GM23248 (cell line): ENCODE measurements around the gene ACSF3. TPM values are rescaled to one million over a fixed set of nuclear protein-coding genes. Genes with fewer than 3 reads are reported as not detected.

Source experiments
- DNase-seq: peaks from one replicate; pipeline ENCODE4 v3.0.0-alpha.2; 2015
- H2AFZ ChIP-seq: fragments of 200-600 bp; sonication (generic); 2 replicates; pipeline ENCODE4 v1.6.1; 2016; ENCODE audit warnings: antibody characterized with exemption
- H3F3A ChIP-seq: fragments of 200-600 bp; sonication (generic); 2 replicates; pipeline ENCODE4 v1.6.1; 2016; ENCODE audit warnings: mild to moderate bottlenecking, antibody characterized with exemption, mixed run types; ENCODE audit not compliant: insufficient read depth
- H3K27ac ChIP-seq: fragments of 200-600 bp; sonication (generic); 2 replicates; pipeline ENCODE4 v1.5.1; 2016; ENCODE audit warnings: mild to moderate bottlenecking
- H3K27me3 ChIP-seq: fragments of 200-600 bp; sonication (generic); replicated peaks from 2 replicates; pipeline ENCODE4 v1.6.1; 2016; ENCODE audit warnings: mild to moderate bottlenecking; ENCODE audit not compliant: insufficient read depth
- H3K36me3 ChIP-seq: fragments of 200-600 bp; sonication (generic); 2 replicates; pipeline ENCODE4 v1.6.1; 2016; ENCODE audit warnings: low read depth, mild to moderate bottlenecking
- H3K4me1 ChIP-seq: fragments of 200-600 bp; sonication (generic); 2 replicates; pipeline ENCODE4 v1.6.1; 2016; ENCODE audit warnings: mild to moderate bottlenecking; ENCODE audit not compliant: insufficient read depth
- H3K4me2 ChIP-seq: fragments of 200-600 bp; sonication (generic); one replicate; pipeline ENCODE4 v1.6.1; 2016; ENCODE audit warnings: mild to moderate bottlenecking; ENCODE audit not compliant: unreplicated experiment
- H3K4me3 ChIP-seq: fragments of 200-600 bp; sonication (generic); 2 replicates; pipeline ENCODE4 v1.5.1; 2016; ENCODE audit warnings: mild to moderate bottlenecking
- H3K79me2 ChIP-seq: fragments of 200-600 bp; sonication (generic); 2 replicates; pipeline ENCODE4 v1.6.1; 2016; ENCODE audit warnings: mild to moderate bottlenecking; ENCODE audit not compliant: insufficient read depth
- H3K9ac ChIP-seq: fragments of 200-600 bp; sonication (generic); 2 replicates; pipeline ENCODE4 v1.6.1; 2016; ENCODE audit warnings: mild to moderate bottlenecking
- H3K9me2 ChIP-seq: fragments of 200-600 bp; sonication (generic); 2 replicates; pipeline ENCODE4 v1.6.1; 2016; ENCODE audit warnings: mixed run types, mild to moderate bottlenecking, moderate library complexity; ENCODE audit not compliant: insufficient read depth
- H3K9me3 ChIP-seq: fragments of 200-600 bp; sonication (generic); one replicate; pipeline ENCODE4 v1.6.1; 2017; ENCODE audit warnings: low read depth
- H4K20me1 ChIP-seq: fragments of 200-600 bp; sonication (generic); 2 replicates; pipeline ENCODE4 v1.6.0; 2016; ENCODE audit not compliant: insufficient read depth
- EZH2 ChIP-seq: fragments of 200-600 bp; sonication (generic); IDR thresholded peaks from 2 replicates; pipeline ENCODE4 v1.6.1; 2018; ENCODE audit warnings: antibody characterized with exemption, mild to moderate bottlenecking; ENCODE audit not compliant: insufficient read depth, poor library complexity, severe bottlenecking
- EZH2phosphoT487 ChIP-seq: fragments of 200-600 bp; sonication (generic); IDR thresholded peaks from 2 replicates; pipeline ENCODE4 v1.6.1; 2018; ENCODE audit warnings: antibody characterized with exemption, moderate library complexity, mild to moderate bottlenecking, low read depth; ENCODE audit not compliant: insufficient read depth
- whole genome bisulfite sequencing, 2 experiments: methylation state at CpG; one replicate each; pipeline ENCODE4 v1.1.6; 2015 to 2017; ENCODE audit warnings: low lambda C conversion rate in 2 of 2, low coverage in 1 of 2; ENCODE audit errors: missing lambda C conversion rate in 2 of 2; 5-methylcytosine and 5-hydroxymethylcytosine counted together
- in situ Hi-C: fragments of 300-500 bp; cut with MboI; formaldehyde crosslinking; loops from 2 replicates; pipeline ENCODE4 v1.15.0; 2020
- polyA plus RNA-seq: library from polyadenylated mRNA; unstranded; fragments of >200 nt; fragmentation: Nextera tagmentation; extraction: Ambion mirVana; gene quantifications from 2 replicates; pipeline ENCODE4 v1.2.1, GENCODE V29; 2016
- total RNA-seq: library from RNA; depleted of rRNA; stranded (reverse); fragments of >200 nt; shearing (Covaris generic); gene quantifications from 2 replicates; pipeline ENCODE4 v1.2.3, GENCODE V29; 2014

Gene ACSF3
- total and polyA plus RNA-seq, 2 experiments from 2014 or later, result 15.9 to 17.1 TPM

DNA sequence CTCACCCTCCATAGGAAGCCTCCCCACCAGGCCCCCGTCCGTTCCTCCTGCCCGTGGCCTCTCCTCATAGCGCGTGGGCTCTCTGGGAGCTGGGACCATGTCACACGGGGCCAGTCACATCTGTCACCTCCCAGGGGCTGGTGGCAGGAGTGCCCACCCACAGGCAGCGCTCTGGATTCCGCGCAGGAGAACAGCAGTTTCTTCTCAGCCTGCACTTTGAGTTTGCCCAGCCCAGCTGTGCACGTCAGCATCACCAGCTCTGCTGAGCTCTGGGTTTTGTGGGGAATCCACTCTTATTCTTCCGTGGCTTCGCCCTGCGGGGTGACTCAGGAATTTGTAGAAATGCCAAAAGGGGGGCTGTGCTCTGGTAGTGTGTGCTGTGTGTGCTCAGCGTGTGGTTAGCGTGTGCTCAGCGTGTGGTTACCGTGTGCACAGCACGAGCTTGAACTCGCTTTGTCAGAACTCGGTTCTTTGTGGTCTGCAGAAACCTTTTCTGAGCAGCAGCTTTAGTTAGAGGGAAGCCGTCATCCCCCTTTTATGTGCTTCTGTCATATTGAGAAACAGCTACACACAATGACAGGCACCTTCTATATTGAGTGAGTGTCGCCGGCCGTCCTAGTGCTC, 3.2 kb downstream of the ACSF3 start:
- no peak overlapping the region for H3K27ac ChIP-seq
- H3K4me1 ChIP-seq, result peaks cover 7% of the 10 kb centered on the region; the same call in 1 of the 2 replicates
- no peak for TF ChIP-seq EZH2
- TF ChIP-seq EZH2phosphoT487, result no peak
- no peak for DNase-seq
- H3K9me2 ChIP-seq, result no peaks in the 10 kb centered on the region
- in situ Hi-C loops, result no loop called here
- peaks cover 57% of the 10 kb centered on the region for H3K79me2 ChIP-seq
- no peak overlapping the region for H3K9ac ChIP-seq
- WGBS, 2 experiments, result 87 to 88% methylated on average over 24 of the region's 24 CpGs
- H4K20me1 ChIP-seq, result no peaks in the 10 kb centered on the region
- no peak overlapping the region for H3K4me2 ChIP-seq
- no peak overlapping the region for H2AFZ ChIP-seq
- H3K9me3 ChIP-seq, result no peaks in the 10 kb centered on the region
- H3F3A ChIP-seq, result no peaks in the 10 kb centered on the region
- H3K4me3 ChIP-seq, result no peak overlapping the region
- no peaks in the 10 kb centered on the region for H3K36me3 ChIP-seq
- H3K27me3 ChIP-seq, result no peaks in the 10 kb centered on the region

DNA sequence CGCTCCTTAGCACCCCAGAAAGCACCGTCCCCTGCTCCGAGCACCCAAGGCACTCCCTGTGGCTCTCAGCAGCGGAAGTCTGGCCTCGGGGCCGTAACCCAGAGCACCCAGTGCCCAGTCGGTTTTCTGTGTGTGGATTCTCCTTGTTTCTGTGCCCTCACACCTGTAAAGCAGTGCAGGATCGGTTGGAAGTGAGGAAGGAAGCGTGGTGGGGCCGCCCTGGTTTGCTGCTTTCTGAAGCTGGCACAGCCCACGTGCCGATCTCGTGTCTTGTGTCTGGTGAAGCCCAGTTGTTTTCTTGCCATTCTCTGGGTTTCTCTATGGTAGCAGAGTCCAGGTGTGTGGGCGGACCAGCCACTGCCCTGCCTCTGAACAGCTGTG, 3.7 kb downstream of the ACSF3 start:
- peaks cover 57% of the 10 kb centered on the region for H3K79me2 ChIP-seq
- no peak for DNase-seq
- no peaks in the 10 kb centered on the region for H3F3A ChIP-seq
- peaks cover 7% of the 10 kb centered on the region; the same call in 1 of the 2 replicates for H3K4me1 ChIP-seq
- H3K27me3 ChIP-seq, result no peaks in the 10 kb centered on the region
- no peak for TF ChIP-seq EZH2phosphoT487
- no peak for TF ChIP-seq EZH2
- no peaks in the 10 kb centered on the region for H4K20me1 ChIP-seq
- in situ Hi-C loops, result no loop called here
- H3K36me3 ChIP-seq, result no peaks in the 10 kb centered on the region
- H3K4me3 ChIP-seq, result no peak overlapping the region
- no peak overlapping the region for H3K27ac ChIP-seq
- H3K9me3 ChIP-seq, result no peaks in the 10 kb centered on the region
- no peak overlapping the region for H2AFZ ChIP-seq
- WGBS, 2 experiments, result 90 to 94% methylated on average over 9 to 14 of the region's 14 CpGs
- no peaks in the 10 kb centered on the region for H3K9me2 ChIP-seq
- H3K9ac ChIP-seq, result no peak overlapping the region
- no peak overlapping the region for H3K4me2 ChIP-seq

DNA sequence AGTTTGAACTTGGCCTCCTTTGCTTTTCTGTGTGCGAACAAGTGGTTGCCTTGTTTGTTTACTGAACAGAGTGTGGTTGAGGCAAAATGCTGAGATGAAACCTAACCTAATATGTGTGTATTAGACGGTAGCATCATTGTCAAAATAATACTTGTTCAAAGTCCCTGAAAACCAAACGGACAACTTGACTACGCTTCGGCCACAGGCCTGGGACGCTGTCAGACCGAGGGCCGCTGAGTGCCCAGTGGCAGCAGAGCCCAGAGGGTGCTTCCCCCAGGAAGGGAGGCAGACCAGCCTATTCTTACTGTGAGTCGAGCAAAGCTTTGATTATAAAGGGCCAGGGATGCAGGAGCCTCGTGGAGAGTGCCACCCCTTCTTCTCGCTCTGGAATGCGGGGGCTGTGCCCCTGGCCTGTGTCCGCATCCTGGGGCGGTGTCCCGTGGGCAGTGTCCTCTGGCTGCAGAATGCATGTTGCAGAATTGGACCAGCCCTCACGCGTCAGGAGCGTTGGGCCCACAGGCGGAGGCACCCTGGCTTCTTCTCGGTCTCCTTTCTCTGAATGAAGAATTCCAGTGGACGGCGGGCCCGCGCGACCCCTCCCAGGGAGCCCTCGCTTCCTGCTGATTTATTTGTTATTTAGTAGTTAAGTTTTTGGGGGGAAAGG, 5.2 kb downstream of the ACSF3 start:
- Histone ChIP-seq H3K79me2 (peaks cover 57% of the 10 kb centered on the region), H3K27me3 (no peaks in the 10 kb centered on the region), H3K9me2 (no peaks in the 10 kb centered on the region), H3K9me3 (no peaks in the 10 kb centered on the region), H3K36me3 (no peaks in the 10 kb centered on the region), H4K20me1 (no peaks in the 10 kb centered on the region), H3K9ac (no peak overlapping the region), H3K4me1 (peaks cover 7% of the 10 kb centered on the region; the same call in 1 of the 2 replicates), H3K4me3 (no peak overlapping the region), H3K4me2 (no peak overlapping the region), H3F3A (no peaks in the 10 kb centered on the region), H3K27ac (no peak overlapping the region), H2AFZ (no peak overlapping the region)
- in situ Hi-C loops, result no loop called here
- TF ChIP-seq EZH2phosphoT487 (no peak), EZH2 (no peak)
- WGBS, 2 experiments, result 90% methylated on average over 25 to 26 of the region's 26 CpGs
- no peak for DNase-seq

DNA sequence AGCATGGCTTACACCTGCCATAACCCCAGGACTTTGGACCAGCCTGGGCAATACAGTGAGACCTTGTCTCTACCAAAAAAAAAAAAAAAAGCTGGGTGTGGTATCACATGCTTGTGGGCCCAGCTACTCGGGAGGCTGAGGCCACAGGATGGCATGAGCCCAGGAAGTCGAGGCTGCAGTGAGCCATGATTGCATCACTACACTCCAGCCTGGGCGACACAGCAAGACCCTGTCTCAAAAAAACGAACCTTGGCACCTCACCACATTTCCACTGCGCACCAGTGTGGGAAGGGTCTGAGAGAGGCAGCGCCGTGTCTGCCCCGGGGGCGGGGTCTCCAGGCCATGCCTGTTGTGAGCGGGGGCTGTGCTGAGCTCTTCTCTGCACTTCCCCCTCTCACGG, 6.3 kb downstream of the ACSF3 start:
- Histone ChIP-seq H3K9ac (no peak overlapping the region), H3K9me2 (no peaks in the 10 kb centered on the region), H3K79me2 (peaks cover 48% of the 10 kb centered on the region), H3K9me3 (no peaks in the 10 kb centered on the region), H3F3A (no peaks in the 10 kb centered on the region), H3K4me1 (peaks cover 3% of the 10 kb centered on the region; the same call in 1 of the 2 replicates), H3K27ac (no peak overlapping the region), H4K20me1 (no peaks in the 10 kb centered on the region), H3K4me2 (no peak overlapping the region), H2AFZ (no peak overlapping the region), H3K27me3 (no peaks in the 10 kb centered on the region), H3K36me3 (no peaks in the 10 kb centered on the region), H3K4me3 (no peak overlapping the region)
- in situ Hi-C loops, result no loop called here
- no peak for TF ChIP-seq EZH2phosphoT487
- TF ChIP-seq EZH2, result no peak
- peak; percentile 47 for DNase-seq
- WGBS, 2 experiments, result 57 to 61% methylated on average over 11 of the region's 11 CpGs
